CD4-positive, alpha-beta T cell treated with Interleukin-10 for 1 hour (primary cell): ENCODE measurements around the gene TAOK1.
"Not testable (repeated sequence)": the region's sequence is repeated elsewhere in the genome, so short reads cannot be mapped to it uniquely, and the experiment has no call there.

Experiments
- DNase-seq: peaks from one replicate; pipeline ENCODE4 v3.0.0-alpha.2; 2020

TAOK1 gene

GRCh38 chr17:29449865-29450671 is 59.9 kb downstream of the TAOK1 start:
- no peak for DNase-seq

- DNase-seq, result no peak
Observed at GRCh38 chr17:29451121-29451742, 61.1 kb downstream of the TAOK1 start.

- no peak for DNase-seq
Observed at GRCh38 chr17:29458066-29458465, 67.9 kb downstream of the TAOK1 start.

- DNase-seq, result no peak
Observed at GRCh38 chr17:29461483-29462206, 71.5 kb downstream of the TAOK1 start.

GRCh38 chr17:29469276-29469675 is 79.1 kb downstream of the TAOK1 start:
- DNase-seq, result no peak

- DNase-seq, result not testable (repeated sequence)
Observed at GRCh38 chr17:29473437-29473836, 83.3 kb downstream of the TAOK1 start.

GRCh38 chr17:29474297-29474696 is 84.1 kb downstream of the TAOK1 start:
- DNase-seq, result no peak

- DNase-seq, result no peak
Observed at GRCh38 chr17:29475891-29476290, 85.7 kb downstream of the TAOK1 start.

GRCh38 chr17:29480249-29480928 is 90.2 kb downstream of the TAOK1 start:
- not testable (repeated sequence) for DNase-seq

GRCh38 chr17:29483503-29483902 is 93.3 kb downstream of the TAOK1 start:
- DNase-seq, result no peak

- DNase-seq, result no peak
Observed at GRCh38 chr17:29495011-29495410, 104.8 kb downstream of the TAOK1 start.

- DNase-seq, result no peak
Observed at GRCh38 chr17:29504711-29505110, 114.5 kb downstream of the TAOK1 start.

- DNase-seq, result no peak
Observed at GRCh38 chr17:29505836-29506235, 115.7 kb downstream of the TAOK1 start.

- DNase-seq, result no peak
Observed at GRCh38 chr17:29510953-29511352, 120.8 kb downstream of the TAOK1 start.

- DNase-seq, result no peak
Observed at GRCh38 chr17:29514792-29515191, 124.6 kb downstream of the TAOK1 start.

GRCh38 chr17:29518359-29518758 is 128.2 kb downstream of the TAOK1 start:
- no peak for DNase-seq

- DNase-seq, result no peak
Observed at GRCh38 chr17:29524692-29525091, 134.5 kb downstream of the TAOK1 start.

- no peak for DNase-seq
Observed at GRCh38 chr17:29526322-29526721, 136.2 kb downstream of the TAOK1 start.

GRCh38 chr17:29533976-29534375 is 143.8 kb downstream of the TAOK1 start:
- no peak for DNase-seq

GRCh38 chr17:29544066-29544465 is 153.9 kb downstream of the TAOK1 start:
- DNase-seq, result no peak

- DNase-seq, result no peak
Observed at GRCh38 chr17:29546085-29546484, 155.9 kb downstream of the TAOK1 start.

GRCh38 chr17:29546830-29547229 is 156.7 kb downstream of the TAOK1 start:
- no peak for DNase-seq
